ENCODE results near the gene C17orf58. TPM values are rescaled to one million over a fixed set of nuclear protein-coding genes. Genes with fewer than 3 reads are reported as not detected.
"Not testable (repeated sequence)": the region's sequence is repeated elsewhere in the genome, so short reads cannot be mapped to it uniquely, and the experiment has no call there.

C17orf58 gene
- 3.4 TPM for total RNA-seq
- long read RNA-seq, transcript C17orf58-203 (2 exons, 1,654 nt), result major isoform, 6 of 15 reads
- long read RNA-seq, partial matches to known transcripts, result 2 of 15 reads
- long read RNA-seq, other reads (novel, unspliced or antisense), result 4 of 15 reads

DNA sequence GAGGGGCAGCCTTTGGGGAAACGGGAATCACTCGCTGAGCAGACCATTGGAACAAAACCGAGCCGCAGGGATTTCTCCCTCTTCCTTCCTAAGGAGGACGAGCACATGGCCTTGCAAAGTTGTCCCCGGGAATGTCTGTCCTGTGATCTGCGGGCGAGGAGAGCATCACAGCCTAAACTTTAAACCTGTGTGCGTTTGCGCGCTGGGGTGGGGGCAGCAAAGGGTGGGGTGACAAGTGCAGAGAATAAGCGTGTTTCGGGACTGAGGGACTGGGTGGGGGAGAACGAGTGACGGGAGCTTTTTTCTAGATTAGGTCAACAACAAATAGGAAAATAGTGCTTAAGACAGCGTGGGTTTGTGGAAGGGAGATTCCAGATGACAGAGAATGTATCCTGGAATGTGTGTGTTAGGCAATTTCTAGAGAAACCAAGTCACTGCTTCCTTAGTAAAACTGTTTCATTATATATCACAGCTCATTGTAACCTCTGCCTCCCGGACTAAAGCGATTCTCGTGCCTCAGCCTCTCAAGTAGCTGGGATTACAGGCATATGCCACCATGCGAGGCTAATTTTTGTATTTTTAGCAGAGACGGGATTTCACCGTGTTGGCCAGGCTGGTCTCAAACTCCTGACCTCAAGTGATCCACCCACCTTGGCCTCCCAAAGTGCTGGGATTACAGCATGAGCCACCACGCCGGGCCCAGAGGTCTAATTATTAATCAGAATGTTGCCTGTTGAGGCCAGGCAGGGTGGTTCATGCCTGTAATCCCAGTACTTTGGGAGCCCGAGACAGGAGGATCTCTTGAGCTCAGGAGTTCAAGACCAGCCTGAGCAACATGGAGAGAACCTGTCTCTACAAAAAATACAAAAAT is at the start of gene C17orf58:
C17orf58 (minus strand) TSS at position 169 of the 871 bp plus-strand sequence. CDS start 271 bp downstream, outside the sequence.
- DNase-seq (ENCODE audit: low spot score); intact Hi-C loops (cut with DNase I): not testable (repeated sequence)

DNA sequence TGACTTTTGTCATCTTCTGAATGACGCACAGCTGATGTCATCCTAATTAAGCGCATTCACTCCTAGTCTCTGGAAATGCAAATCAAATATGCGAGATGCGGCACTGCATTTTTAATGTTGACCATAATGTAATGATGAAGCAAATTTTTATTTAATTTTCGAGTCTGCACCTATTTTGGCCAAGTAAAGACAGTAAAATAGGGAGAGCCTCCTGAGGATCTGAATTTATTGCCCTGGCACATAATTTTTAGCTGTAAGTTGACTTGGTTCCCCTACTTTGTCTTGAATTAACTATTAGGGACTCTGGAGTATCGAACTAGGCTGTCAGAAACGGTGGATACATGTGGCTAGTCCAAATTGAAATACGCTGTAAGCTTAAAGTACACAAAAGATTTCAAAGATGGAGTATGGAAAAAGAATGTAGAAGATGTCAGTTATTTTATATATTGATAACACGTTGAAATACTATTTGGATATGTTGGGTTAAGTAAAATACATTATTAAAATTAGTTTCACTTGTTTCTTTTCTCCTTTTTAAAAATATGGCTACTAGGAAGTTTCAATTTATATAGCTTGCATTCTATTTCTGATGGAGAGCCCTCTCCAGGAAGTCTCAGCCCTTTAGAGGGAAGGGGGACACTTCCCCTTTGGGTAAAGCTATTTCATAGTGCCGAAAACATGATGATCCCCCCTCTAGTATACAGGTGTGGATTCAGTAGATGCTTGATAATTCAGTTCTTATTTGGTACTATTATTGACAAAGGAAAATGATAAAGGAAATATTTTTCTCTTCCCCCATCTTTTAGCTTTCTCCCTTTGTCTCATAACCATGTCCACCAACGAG is 40.3 kb upstream of the C17orf58 start:
- DNase-seq (ENCODE audit: low spot score), result no peak
- intact Hi-C loops (cut with DNase I), result no loop called here

DNA sequence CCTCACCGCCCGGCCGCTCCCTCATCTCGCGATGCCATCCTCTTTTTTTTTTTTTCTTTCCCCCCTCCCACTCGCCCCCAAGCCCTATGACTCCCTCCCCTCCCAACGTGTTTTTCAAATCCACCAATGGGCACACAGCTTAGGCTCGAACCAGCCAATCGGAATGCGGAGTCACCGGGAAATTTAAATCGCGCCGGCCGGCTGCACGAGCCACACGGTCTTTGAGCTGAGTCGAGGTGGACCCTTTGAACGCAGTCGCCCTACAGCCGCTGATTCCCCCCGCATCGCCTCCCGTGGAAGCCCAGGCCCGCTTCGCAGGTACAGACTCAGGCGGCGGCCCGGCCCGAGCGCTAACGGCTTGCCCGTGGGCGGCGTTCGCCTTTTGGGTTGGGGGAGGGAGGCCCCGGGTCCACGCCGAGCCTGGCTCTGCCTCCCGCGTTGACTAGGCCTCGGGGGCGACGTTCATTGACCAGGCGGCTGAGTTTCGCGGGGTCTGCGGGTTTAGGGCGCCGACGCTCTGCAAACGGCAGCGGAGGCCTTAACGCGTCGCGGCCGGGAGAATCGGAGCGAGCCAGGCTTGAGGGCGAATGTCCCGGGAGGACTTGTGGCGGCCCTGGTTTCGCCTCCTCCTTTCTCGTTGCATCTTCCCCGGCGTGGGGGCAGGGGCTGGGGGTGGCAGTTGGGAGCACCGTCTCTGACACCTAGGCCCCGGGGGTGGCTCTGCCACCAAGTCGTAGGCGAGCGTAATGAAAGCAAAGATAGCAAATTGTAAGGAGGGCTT is 39.4 kb upstream of the C17orf58 start, which contains the start of gene KPNA2:
KPNA2 (plus strand) TSS at position 213 of the 781 bp plus-strand sequence. CDS start 1,398 bp downstream, outside the sequence.
- intact Hi-C loops (cut with DNase I), result no loop called here
- DNase-seq (ENCODE audit: low spot score), result peak; percentile 97

DNA sequence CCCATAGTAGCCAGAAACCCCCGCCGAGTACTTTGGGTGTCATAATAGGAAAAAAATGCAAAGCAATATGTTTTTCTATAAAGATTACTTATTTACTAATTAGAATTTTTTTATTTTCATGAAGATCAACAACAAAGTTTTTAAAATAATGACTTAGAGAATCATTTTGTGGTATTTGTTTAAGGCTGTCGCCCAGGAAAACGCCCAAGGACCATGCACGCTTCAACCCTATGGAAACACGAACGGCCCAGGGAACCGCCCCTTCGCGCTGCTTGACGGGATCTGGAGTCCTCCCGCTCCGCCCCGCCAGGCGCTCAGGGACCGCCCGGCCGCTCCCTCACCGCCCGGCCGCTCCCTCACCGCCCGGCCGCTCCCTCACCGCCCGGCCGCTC is 38.9 kb upstream of the C17orf58 start:
- peak; percentile 97 for DNase-seq (ENCODE audit: low spot score)
- intact Hi-C loops (cut with DNase I), result no loop called here

DNA sequence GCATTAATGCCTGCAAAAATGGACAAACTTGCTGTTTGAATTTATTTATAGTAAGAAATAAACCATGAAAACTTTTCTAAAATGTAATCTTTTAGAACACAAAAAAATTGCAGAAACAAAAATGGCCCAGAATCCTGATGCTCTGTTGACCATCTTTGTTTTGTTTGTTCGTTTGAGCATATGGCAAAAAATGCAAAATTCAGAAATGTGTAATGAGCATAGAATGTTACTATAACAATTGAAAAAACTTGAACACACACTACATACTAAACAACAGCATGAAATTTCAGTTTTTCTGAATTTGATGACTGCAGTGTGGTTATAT is 38.1 kb upstream of the C17orf58 start:
- intact Hi-C loops (cut with DNase I), result no loop called here
- no peak for DNase-seq (ENCODE audit: low spot score)

DNA sequence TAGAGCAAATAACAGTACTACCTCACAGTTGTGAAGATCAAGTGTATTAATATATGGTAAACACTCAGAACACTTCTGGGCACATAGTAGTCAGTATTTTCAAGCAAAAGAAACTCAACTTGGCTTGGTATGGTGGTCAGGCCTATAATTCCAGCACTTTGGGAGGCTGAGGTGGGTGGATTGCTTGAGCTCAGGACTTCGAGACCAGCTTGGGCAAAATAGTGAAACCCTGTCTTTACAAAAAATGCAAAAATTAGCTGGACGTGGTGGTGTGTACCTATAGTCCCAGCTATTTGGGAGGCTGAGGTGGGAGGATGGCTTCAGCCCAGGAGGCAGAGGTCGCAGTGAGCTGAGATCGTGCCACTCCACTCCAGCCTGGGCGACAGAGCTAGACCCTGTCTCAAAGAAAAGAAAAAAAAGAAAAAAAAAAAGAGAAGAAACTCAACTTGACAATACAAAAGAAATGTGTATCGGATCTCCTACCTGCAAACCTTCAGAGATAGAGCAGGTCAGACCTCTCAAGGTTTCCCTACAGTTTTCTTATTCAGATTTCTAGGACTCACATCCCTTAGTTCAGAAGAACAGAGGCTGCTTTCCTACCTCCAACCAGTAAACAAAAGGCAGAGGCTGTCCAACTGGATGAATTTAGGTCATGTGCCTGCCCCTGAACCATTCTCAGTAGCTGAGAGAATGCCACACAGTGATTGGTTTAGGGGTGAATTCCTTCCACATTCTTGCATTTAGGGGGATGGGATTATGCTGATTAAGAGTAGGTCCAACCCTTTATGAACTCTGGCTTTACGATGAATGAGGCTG is 37.6 kb upstream of the C17orf58 start:
- intact Hi-C loops (cut with DNase I), result no loop called here
- DNase-seq (ENCODE audit: low spot score), result no peak

DNA sequence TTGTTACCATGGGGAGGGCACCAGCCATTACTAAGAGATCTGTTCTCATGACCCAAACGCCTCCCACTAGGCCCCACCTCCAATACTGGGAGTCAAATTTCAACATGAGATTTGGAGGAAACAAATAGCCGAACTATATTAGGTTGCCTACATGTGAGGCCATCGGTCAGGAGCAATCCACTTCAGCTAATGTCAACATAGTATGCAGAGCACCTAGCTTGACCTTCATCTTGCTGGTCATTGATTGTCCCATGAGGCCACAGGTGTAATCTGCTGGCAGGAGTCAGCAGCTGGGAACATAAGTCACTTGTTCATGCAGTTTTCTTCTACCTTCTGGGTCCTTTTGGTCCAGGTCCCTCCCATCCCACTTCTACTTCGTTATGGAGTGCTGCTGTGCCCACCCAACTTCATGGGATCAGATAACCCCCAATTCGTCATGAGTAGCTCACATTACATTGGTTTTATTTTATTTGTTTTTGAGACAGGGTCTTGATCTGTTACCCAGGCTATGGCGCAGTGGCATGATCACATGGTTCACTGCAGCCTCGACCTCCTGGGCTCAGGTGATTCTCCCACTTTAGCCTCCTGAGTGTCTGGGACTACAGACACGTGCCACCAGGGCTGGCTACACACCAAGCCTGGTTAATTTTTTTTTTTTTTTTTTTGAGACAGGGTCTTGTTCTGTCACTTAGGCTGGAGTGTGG is 33.4 kb upstream of the C17orf58 start:
- DNase-seq (ENCODE audit: low spot score), result no peak
- intact Hi-C loops (cut with DNase I), result no loop called here

DNA sequence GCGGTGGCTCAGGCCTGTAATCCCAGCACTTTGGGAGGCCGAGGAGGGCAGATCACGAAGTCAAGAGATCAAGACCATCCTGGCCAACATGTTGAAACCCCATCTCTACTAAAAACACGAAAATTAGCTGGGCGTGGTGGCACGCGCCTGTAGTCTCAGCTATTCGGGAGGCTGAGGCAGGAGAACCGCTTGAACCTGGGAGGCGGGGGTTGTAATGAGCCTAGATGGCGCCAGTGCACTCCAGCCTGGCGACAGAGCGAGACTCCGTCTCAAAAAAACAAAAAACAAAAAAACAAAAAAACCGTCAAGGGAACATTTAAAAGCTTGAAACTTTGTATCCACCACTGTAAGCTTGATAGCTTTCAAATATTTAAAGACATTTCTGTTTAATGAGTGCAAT is 26.3 kb upstream of the C17orf58 start:
- intact Hi-C loops (cut with DNase I); DNase-seq (ENCODE audit: low spot score): not testable (repeated sequence)

DNA sequence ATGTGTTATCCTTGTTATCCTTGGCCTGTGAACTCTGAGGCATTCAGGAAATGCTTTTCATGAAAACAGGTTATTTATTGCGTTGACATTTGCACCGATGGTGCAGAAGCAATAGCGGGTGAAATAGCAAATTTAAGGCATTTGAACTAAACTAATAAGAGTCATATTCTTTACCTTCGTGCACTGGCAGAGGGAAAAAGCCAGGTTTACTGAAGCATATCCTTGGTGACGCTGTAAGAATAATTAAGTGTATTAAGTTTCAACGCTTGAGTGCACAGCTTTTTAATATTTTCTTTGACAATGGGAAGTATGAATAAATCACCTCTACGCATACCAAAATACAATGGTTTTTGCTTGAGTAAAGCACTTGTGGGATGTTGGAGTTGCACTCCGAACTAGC is 25.7 kb upstream of the C17orf58 start:
- intact Hi-C loops (cut with DNase I), result loop anchor here (2.0 kb wide), 1 partner anchor 81 kb away; no protein-coding TSS in a partner anchor
- DNase-seq (ENCODE audit: low spot score), result no peak

DNA sequence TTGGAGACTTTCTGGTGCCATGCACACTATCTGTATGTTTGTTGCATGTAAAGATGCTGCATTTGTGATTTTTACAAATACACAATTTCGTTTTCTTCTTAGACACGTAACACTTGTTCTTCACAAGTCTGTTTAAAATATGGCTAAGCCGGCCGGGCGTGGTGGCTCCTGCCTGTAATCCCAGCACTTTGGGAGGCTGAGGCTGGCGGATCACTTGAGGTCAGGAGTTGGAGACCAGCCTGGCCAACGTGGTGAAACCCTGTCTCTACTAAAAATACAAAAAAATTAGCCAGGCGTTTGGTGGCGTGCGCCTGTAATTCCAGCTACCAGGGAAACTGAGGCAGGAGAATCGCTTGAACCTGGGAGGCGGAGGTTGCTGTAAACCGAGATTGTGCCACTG is 24.5 kb upstream of the C17orf58 start:
- not testable (repeated sequence) for DNase-seq (ENCODE audit: low spot score)
- intact Hi-C loops (cut with DNase I), result loop anchor here (2.0 kb wide), 1 partner anchor 82 kb away; no protein-coding TSS in a partner anchor

DNA sequence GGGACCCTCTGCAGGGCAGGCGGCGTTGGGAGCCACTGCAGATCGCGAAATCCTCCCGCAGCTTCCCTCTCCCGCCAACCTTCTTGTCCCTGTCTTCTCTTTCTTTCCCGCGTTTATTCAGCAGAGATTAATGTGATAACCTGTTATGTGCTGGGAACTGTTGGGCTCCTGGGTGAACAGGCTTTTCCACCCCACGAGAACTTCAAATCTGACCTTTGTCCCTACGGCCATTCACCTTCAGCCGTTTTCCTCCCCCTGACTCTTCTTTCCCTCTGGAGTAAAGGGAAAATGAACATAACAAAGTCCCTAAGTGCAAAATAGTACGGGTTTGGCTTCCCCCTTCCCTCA is 24.1 kb upstream of the C17orf58 start:
- no peak for DNase-seq (ENCODE audit: low spot score)
- intact Hi-C loops (cut with DNase I), result loop anchor here (2.0 kb wide), 1 partner anchor 82 kb away; no protein-coding TSS in a partner anchor

DNA sequence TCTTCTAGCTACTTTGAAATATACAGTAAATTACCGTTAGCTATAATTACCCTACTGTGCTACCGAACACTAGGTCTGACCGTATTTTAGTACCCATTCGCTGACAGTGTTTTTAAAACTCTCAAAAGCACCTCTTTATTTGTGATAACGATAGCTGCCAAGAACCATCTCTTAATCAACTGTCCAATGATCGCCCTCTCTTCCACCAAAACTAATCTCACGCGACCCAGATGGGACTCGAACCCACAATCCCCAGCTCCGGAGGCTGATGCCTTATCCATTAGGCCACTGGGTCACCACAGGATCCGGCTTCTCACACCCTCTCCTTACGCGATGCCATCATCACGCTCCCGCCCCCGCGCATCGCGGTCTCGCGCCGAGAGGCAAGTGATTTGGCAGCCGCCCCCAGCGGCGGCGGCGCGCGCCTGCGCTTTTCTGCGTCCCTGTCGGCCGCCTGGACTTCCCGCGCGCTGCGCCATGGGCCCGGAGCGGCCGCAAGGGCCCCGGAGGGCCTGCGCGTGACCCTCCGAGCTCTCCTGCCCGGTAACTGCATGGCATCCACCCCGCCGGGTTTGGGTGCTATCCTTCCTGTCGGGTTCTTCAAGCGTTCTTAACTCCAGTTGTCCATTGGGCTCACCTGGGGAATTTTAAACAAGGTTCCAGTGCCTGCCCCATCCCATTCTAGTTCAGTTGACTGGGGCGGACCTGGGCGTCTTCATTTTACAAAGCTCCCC is 23.6 kb upstream of the C17orf58 start:
- intact Hi-C loops (cut with DNase I), result loop anchor here (1.0 to 2.0 kb wide), 2 partner anchors 27 to 83 kb away; no protein-coding TSS in a partner anchor
- DNase-seq (ENCODE audit: low spot score), result peak; percentile 97

DNA sequence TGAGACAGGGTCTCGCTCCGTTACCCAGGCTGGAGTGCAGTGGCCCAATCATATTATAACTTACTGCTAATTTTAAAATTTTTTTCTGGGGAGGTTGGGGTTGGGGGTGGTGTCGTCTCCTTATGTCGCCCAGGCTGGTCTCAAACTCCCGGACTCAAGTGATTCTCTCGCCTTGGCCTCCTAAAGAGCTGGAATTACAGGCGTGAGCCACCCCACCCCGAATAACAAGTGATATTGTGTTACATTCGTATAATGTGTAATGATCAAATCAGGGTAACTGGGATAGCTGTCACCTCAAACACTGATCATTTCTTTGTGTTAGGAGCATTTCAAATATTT is 23.0 kb upstream of the C17orf58 start:
- no peak for DNase-seq (ENCODE audit: low spot score)
- intact Hi-C loops (cut with DNase I), result loop anchor here (1.0 kb wide), 1 partner anchor 26 kb away; no protein-coding TSS in a partner anchor

DNA sequence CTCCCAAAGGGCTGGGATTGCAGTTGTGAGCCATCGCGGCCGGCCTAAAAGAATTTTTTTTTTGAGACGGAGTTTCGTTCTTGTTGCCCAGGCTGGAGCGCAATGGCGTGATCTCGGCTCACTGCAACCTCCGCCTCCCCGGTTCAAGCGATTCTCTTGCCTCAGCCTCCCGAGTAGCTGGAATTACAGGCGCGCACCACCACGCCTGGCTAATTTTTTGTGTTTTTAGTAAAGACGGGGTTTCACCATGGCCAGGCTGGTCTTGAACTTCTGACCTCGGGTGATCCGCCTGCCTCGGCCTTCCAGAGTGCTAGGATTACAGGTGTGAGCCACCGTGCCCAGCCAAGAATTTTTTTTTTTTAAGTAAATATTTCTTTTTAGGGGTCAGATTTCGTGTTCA is 22.2 kb upstream of the C17orf58 start:
- intact Hi-C loops (cut with DNase I); DNase-seq (ENCODE audit: low spot score): not testable (repeated sequence)

DNA sequence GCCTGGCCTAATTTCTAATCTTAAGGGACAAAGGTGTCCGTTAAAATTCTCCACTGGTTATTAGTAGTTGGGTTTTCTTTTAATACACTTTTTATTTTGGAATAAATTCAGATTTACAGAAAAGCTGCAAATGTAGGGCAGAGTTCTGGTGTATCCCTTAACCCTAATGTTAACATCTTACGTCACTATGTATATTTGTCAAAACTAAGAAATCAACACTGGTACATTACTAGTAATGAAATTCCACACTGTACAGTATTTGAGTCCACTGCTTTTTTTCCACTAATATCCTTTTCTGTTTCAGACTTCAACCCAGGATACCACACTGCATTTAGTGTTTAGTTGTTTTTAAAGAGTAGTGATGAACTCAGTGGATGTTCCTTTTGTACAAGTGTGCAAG is 20.6 kb upstream of the C17orf58 start:
- intact Hi-C loops (cut with DNase I), result no loop called here
- no peak for DNase-seq (ENCODE audit: low spot score)

DNA sequence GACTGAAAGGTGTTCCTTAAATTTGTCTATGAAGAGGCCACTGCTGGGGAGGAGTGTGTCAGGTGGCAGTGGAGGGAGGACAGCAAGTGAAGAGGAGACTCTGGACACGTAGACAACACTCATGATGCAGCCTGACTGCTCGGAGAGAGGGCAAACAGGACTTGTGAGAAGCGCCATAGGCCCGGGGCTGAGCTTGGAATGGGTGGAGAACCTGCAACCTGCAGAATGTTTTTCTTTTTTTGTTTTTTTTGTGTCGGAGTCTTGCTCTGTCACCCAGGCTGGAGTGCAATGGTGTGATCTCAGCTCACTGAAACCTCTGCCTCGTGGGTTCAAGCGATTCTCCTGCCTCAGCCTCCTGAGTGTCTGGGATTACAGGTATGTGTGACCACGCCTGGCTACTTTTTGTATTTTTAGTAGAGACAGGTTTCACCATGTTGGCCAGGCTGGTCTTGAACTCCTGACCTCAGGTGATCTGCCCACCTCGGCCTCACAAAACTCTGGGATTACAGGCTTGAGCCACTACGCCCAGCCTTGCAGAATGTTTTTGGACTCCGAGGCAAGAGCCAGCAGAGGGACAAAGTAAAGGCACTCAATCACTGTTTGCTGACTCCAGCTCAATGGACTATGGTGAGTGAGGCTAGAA is 18.9 kb upstream of the C17orf58 start:
- no peak for DNase-seq (ENCODE audit: low spot score)
- intact Hi-C loops (cut with DNase I), result no loop called here

DNA sequence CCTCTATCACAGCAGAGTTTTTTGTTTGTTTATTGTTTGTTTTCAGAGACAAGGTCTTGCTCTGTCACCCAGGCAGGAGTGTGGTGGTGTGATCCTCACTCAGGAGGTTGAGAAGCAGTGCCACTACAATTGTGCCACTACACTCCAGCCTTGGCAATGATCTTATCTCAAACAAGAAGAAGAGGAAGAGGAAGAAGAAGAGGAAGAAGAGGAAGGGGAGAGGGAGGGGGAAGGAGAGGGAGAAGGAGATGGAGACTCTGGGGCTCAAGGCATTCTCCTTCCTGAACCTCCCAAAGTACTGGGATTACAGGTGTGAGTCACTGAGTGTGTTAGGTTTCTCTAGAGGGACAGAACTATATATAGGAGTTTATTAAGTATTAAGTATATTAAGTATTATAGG is 17.1 kb upstream of the C17orf58 start:
- no peak for DNase-seq (ENCODE audit: low spot score)
- intact Hi-C loops (cut with DNase I), result no loop called here

All from cardiac septum (tissue), 1 donor.